HG03378 (cell line): Measurements from ENCODE around the gene IFIT5.
"Not testable (repeated sequence)": the region's sequence is repeated elsewhere in the genome, so short reads cannot be mapped to it uniquely, and the experiment has no call there.

Experiments used
- ATAC-seq: cut with Tn5 transposase; IDR thresholded peaks from one replicate; pipeline ENCODE4 v1.9.1; 2021; ENCODE audit warnings: mild to moderate bottlenecking, moderate library complexity; ENCODE audit not compliant: unreplicated experiment

The IFIT5 gene

GRCh38 chr10:89391907-89392756 is 22.2 kb upstream of the IFIT5 start, which contains the start of gene IFIT1:
IFIT1 (plus strand) TSS chr10:89392623; CDS start chr10:89392713, 90 bp downstream.
- ATAC-seq = peak; percentile 81

- ATAC-seq = peak; percentile 25
Observed at GRCh38 chr10:89392974-89393373, 21.4 kb upstream of the IFIT5 start.

- ATAC-seq = no peak
Observed at GRCh38 chr10:89393898-89394297, 20.5 kb upstream of the IFIT5 start.

GRCh38 chr10:89395141-89395540 is 19.2 kb upstream of the IFIT5 start:
- no peak for ATAC-seq

GRCh38 chr10:89398003-89398749 is 16.2 kb upstream of the IFIT5 start:
- no peak for ATAC-seq

GRCh38 chr10:89399956-89400355 is 14.4 kb upstream of the IFIT5 start:
- no peak for ATAC-seq

- ATAC-seq = no peak
Observed at GRCh38 chr10:89403043-89403442, 11.3 kb upstream of the IFIT5 start.

- ATAC-seq = no peak
Observed at GRCh38 chr10:89404104-89405047, 10.0 kb upstream of the IFIT5 start.

GRCh38 chr10:89406178-89406577 is 8.2 kb upstream of the IFIT5 start:
- not testable (repeated sequence) for ATAC-seq

GRCh38 chr10:89407792-89408191 is 6.6 kb upstream of the IFIT5 start:
- ATAC-seq = not testable (repeated sequence)

- ATAC-seq = not testable (repeated sequence)
Observed at GRCh38 chr10:89409282-89409681, 5.1 kb upstream of the IFIT5 start.

- not testable (repeated sequence) for ATAC-seq
Observed at GRCh38 chr10:89410551-89410950, 3.8 kb upstream of the IFIT5 start.

GRCh38 chr10:89411135-89411534 is 3.2 kb upstream of the IFIT5 start:
- not testable (repeated sequence) for ATAC-seq

- not testable (repeated sequence) for ATAC-seq
Observed at GRCh38 chr10:89412276-89412675, 2.1 kb upstream of the IFIT5 start.

GRCh38 chr10:89413398-89413912 is 913 bp upstream of the IFIT5 start:
- ATAC-seq = no peak

GRCh38 chr10:89414879-89415821 is 782 bp downstream of the IFIT5 start:
- peak; percentile 37 for ATAC-seq

GRCh38 chr10:89416465-89416864 is 2.1 kb downstream of the IFIT5 start:
- no peak for ATAC-seq

- no peak for ATAC-seq
Observed at GRCh38 chr10:89419548-89419947, 5.2 kb downstream of the IFIT5 start.

- ATAC-seq = no peak
Observed at GRCh38 chr10:89421018-89421476, 6.7 kb downstream of the IFIT5 start.
